HG03442 (cell line): Measurements from ENCODE around the gene RBMS2.
A peak's percentile ranks its signal among the peaks of the same experiment; 100 is the strongest.

Experiments
- ATAC-seq: cut with Tn5 transposase; IDR thresholded peaks from one replicate; pipeline ENCODE4 v1.9.1; 2021; ENCODE audit warnings: mild to moderate bottlenecking, moderate library complexity; ENCODE audit not compliant: unreplicated experiment

Gene RBMS2

GRCh38 chr12:56629459-56630179 is 108.0 kb downstream of the RBMS2 start:
- peak; percentile 9 for ATAC-seq

- ATAC-seq: peak; percentile 58
These were observed 108.6 kb downstream of the RBMS2 start, which contains the start of gene BAZ2A for GRCh38 chr12:56630180-56630632. Gene BAZ2A, minus strand, starts transcription at chr12:56630326. Its CDS starts 12,796 bp downstream, at chr12:56617530.

- no peak for ATAC-seq
These were observed 110.4 kb downstream of the RBMS2 start for GRCh38 chr12:56631790-56632700.

- ATAC-seq: no peak
These were observed 111.3 kb downstream of the RBMS2 start for GRCh38 chr12:56632701-56633467.

GRCh38 chr12:56633468-56634241 is 112.0 kb downstream of the RBMS2 start:
- no peak for ATAC-seq

GRCh38 chr12:56634242-56634836 is 112.7 kb downstream of the RBMS2 start:
- ATAC-seq: no peak

GRCh38 chr12:56634837-56635791 is 113.5 kb downstream of the RBMS2 start:
- ATAC-seq: peak; percentile 30

GRCh38 chr12:56635806-56636674 is 114.4 kb downstream of the RBMS2 start:
- ATAC-seq: peak; percentile 39

- peak; percentile 49 for ATAC-seq
These were observed 115.3 kb downstream of the RBMS2 start for GRCh38 chr12:56636675-56637540.

GRCh38 chr12:56637621-56638020 is 116.0 kb downstream of the RBMS2 start:
- no peak for ATAC-seq

GRCh38 chr12:56641219-56641618 is 119.6 kb downstream of the RBMS2 start:
- ATAC-seq: no peak

- no peak for ATAC-seq
These were observed 123.0 kb downstream of the RBMS2 start for GRCh38 chr12:56644654-56645053.

- no peak for ATAC-seq
These were observed 123.6 kb downstream of the RBMS2 start for GRCh38 chr12:56645201-56645716.
